Measurements from ENCODE around the gene MMP14. TPM values are rescaled to one million over a fixed set of nuclear protein-coding genes. Genes with fewer than 3 reads are reported as not detected.

Gene MMP14
- total and polyA plus RNA-seq, 2 of the 13 experiments (the other 11 are each of a cell fraction or from before 2014, with no cell fraction given) = 5.2 to 9.8 TPM

- TF ChIP-seq GMEB1 (CRISPR knock-in tag; IDR thresholded peaks at IDR 0.05; ENCODE audit: borderline replicate concordance) (no peak), RARG (CRISPR knock-in tag; IDR thresholded peaks at IDR 0.05; ENCODE audit: low read depth) (no peak), ZNF543 (CRISPR knock-in tag; IDR thresholded peaks at IDR 0.05) (no peak), ZBTB20 (CRISPR knock-in tag; IDR thresholded peaks at IDR 0.05; ENCODE audit: borderline replicate concordance, low read depth) (peak; percentile 55; the same call in 1 of the 2 replicates), PBX3 (CRISPR knock-in tag; IDR thresholded peaks at IDR 0.05; ENCODE audit: borderline replicate concordance) (no peak), SALL2 (CRISPR knock-in tag; IDR thresholded peaks at IDR 0.05) (no peak), TOE1 (CRISPR knock-in tag; IDR thresholded peaks at IDR 0.05) (no peak), ZBTB2 (CRISPR knock-in tag; IDR thresholded peaks at IDR 0.05; ENCODE audit: low read depth) (no peak), REPIN1 (CRISPR knock-in tag; IDR thresholded peaks at IDR 0.05; ENCODE audit: borderline replicate concordance, low read depth) (no peak), MTF1 (CRISPR knock-in tag; IDR thresholded peaks at IDR 0.05) (no peak), ZNF749 (CRISPR knock-in tag; IDR thresholded peaks at IDR 0.05; ENCODE audit: borderline replicate concordance) (no peak), ZNF614 (CRISPR knock-in tag; IDR thresholded peaks at IDR 0.05; ENCODE audit: borderline replicate concordance) (0 out of 2 replicates have a peak, but pooled peaks have one; percentile 28), HNF4G (IDR thresholded peaks at IDR 0.05; ENCODE audit: borderline replicate concordance, low read depth, low read length) (no peak), HNF4G (CRISPR knock-in tag; IDR thresholded peaks at IDR 0.05; ENCODE audit: borderline replicate concordance, low read depth) (no peak), MEIS1 (CRISPR knock-in tag; IDR thresholded peaks at IDR 0.05; ENCODE audit: borderline replicate concordance) (no peak), ATF5 (CRISPR knock-in tag; IDR thresholded peaks at IDR 0.05; ENCODE audit: low read depth) (no peak), ZFP36L1 (CRISPR knock-in tag; IDR thresholded peaks at IDR 0.05) (no peak), ZNF878 (CRISPR knock-in tag; IDR thresholded peaks at IDR 0.05) (no peak), FOXK1 (CRISPR knock-in tag; IDR thresholded peaks at IDR 0.05; ENCODE audit: borderline replicate concordance, low read depth) (no peak), LBX2 (CRISPR knock-in tag; IDR thresholded peaks at IDR 0.05; ENCODE audit: borderline replicate concordance) (no peak), ZNF572 (CRISPR knock-in tag; IDR thresholded peaks at IDR 0.05) (no peak), IRX3 (CRISPR knock-in tag; IDR thresholded peaks at IDR 0.05; ENCODE audit: borderline replicate concordance, low read depth) (no peak), MED1 (CRISPR knock-in tag; IDR thresholded peaks at IDR 0.05) (peak; percentile 50), EHMT2 (IDR thresholded peaks at IDR 0.05; ENCODE audit: borderline replicate concordance, low read depth, low read length) (no peak), ZNF224 (CRISPR knock-in tag; IDR thresholded peaks at IDR 0.05) (no peak)
These were observed 18.8 kb downstream of the MMP14 start (continued) for GRCh38 chr14:22854963-22855724.
